BLaER1 treated with 17β-estradiol and CSF1 and Interleukin-3, amounts not matched to agents 10 nM and 100 nM (cell line): ENCODE results near the gene RPS14.
A peak's percentile ranks its signal among the peaks of the same experiment; 100 is the strongest.

ENCODE experiments used
- H3K27ac ChIP-seq, 11 experiments: shearing (Covaris generic); formaldehyde crosslinking; 2 replicates each; pipeline ENCODE4 v1.8.1; 2022
- H3K27me3 ChIP-seq, 11 experiments: shearing (Covaris generic); formaldehyde crosslinking; 2 replicates each; pipeline ENCODE4 v1.8.1; 2022
- H3K36me3 ChIP-seq, 11 experiments: shearing (Covaris generic); formaldehyde crosslinking; 2 replicates each; pipeline ENCODE4 v1.8.1; 2022
- H3K4me1 ChIP-seq, 10 experiments: shearing (Covaris generic); formaldehyde crosslinking; 2 replicates each; pipeline ENCODE4 v1.8.1; 2022
- H3K4me2 ChIP-seq, 11 experiments: shearing (Covaris generic); formaldehyde crosslinking; 2 replicates each; pipeline ENCODE4 v1.8.1; 2022
- H3K4me3 ChIP-seq, 10 experiments: shearing (Covaris generic); formaldehyde crosslinking; 2 replicates each; pipeline ENCODE4 v1.8.1; 2022
- H3K9ac ChIP-seq, 11 experiments: shearing (Covaris generic); formaldehyde crosslinking; 2 replicates each; pipeline ENCODE4 v1.8.1; 2022
- H3K9me3 ChIP-seq, 11 experiments: shearing (Covaris generic); formaldehyde crosslinking; replicated peaks in 1 of 11; 2 replicates each; pipeline ENCODE4 v1.8.1; 2022
- H4K20me1 ChIP-seq, 11 experiments: shearing (Covaris generic); formaldehyde crosslinking; 2 replicates each; pipeline ENCODE4 v1.8.1; 2022
- Cebpa-rat ChIP-seq, 11 experiments: shearing (Covaris generic); IDR thresholded peaks; 2 replicates each; pipeline ENCODE4 v1.8.1; 2022

The RPS14 gene

GRCh38 chr5:150404941-150405816, 44.4 kb downstream of the RPS14 start:
- Histone ChIP-seq H4K20me1 (peaks cover 82 to 100% (median 97%) of the 10 kb centered on the region in 11 experiments; a peak in 21 of 22 replicates), H3K4me2 (peak overlapping the region in 1 of 11 experiments; percentile 10; a peak in 1 of 22 replicates), H3K4me1 (peaks cover 31 to 85% (median 65%) of the 10 kb centered on the region in 10 experiments), H3K9me3 (no peaks in the 10 kb centered on the region), H3K4me3 (no peak overlapping the region), H3K27me3 (no peaks in the 10 kb centered on the region), H3K27ac (peak overlapping the region in 4 of 11 experiments; percentile 7 to 29 (median 12); a peak in 5 of 22 replicates), H3K36me3 (peaks cover 87 to 95% (median 94%) of the 10 kb centered on the region in 11 experiments), H3K9ac (no peak overlapping the region; a peak in 2 of 22 replicates)
- TF ChIP-seq Cebpa-rat (IDR thresholded peaks at IDR 0.05), result no peak

GRCh38 chr5:150404535-150404934, 45.0 kb downstream of the RPS14 start:
- Histone ChIP-seq H4K20me1 (peaks cover 85 to 100% (median 100%) of the 10 kb centered on the region in 11 experiments; a peak in 21 of 22 replicates), H3K4me2 (no peak overlapping the region), H3K9me3 (no peaks in the 10 kb centered on the region), H3K4me3 (no peak overlapping the region), H3K9ac (no peak overlapping the region; a peak in 1 of 22 replicates), H3K36me3 (peaks cover 94 to 100% (median 100%) of the 10 kb centered on the region in 11 experiments), H3K27ac (peak overlapping the region in 3 of 11 experiments; percentile 16 to 44 (median 19); a peak in 4 of 22 replicates), H3K4me1 (peaks cover 28 to 85% (median 67%) of the 10 kb centered on the region in 10 experiments), H3K27me3 (no peaks in the 10 kb centered on the region)
- TF ChIP-seq Cebpa-rat (IDR thresholded peaks at IDR 0.05), result no peak

DNA sequence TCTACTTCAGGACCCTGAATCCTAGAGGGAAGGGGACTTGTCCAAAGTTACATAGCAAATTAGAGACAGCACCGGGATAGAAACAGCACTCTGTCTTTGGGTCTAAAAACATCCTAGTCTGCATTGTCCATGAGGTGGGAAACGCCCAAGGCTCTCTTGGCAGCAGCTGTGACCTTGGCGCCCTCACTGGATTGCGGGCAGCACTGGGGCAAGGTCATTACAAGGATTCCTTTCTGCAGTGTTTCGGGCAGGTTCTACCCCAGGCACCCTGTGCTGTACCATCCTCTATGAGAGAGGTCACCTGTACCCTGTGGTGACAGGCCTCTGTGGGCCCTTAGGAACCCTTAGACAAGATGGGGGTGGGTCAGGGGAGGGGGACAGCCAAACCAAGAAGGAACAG, 45.4 kb downstream of the RPS14 start:
- TF ChIP-seq Cebpa-rat (IDR thresholded peaks at IDR 0.05), result no peak
- H3K9ac ChIP-seq, result peak overlapping the region in 1 of 11 experiments; percentile 9; a peak in 2 of 22 replicates
- peaks cover 98 to 100% (median 100%) of the 10 kb centered on the region in 11 experiments for H3K36me3 ChIP-seq

GRCh38 chr5:150402901-150403342, 46.6 kb downstream of the RPS14 start:
- no peak for TF ChIP-seq Cebpa-rat (IDR thresholded peaks at IDR 0.05)
- Histone ChIP-seq H3K27ac (peak overlapping the region in 5 of 11 experiments; percentile 6 to 33 (median 7); a peak in 3 of 22 replicates), H3K9me3 (no peaks in the 10 kb centered on the region), H3K4me1 (peaks cover 15 to 69% (median 54%) of the 10 kb centered on the region in 10 experiments), H3K4me2 (0 out of 22 replicates have a peak overlapping the region, but pooled peaks of 1 of the 11 experiments have one; percentile 3), H3K27me3 (no peaks in the 10 kb centered on the region), H3K36me3 (peaks cover 98 to 100% (median 100%) of the 10 kb centered on the region in 11 experiments), H4K20me1 (peaks cover 79 to 100% (median 100%) of the 10 kb centered on the region in 11 experiments; a peak in 21 of 22 replicates), H3K4me3 (no peak overlapping the region), H3K9ac (peak overlapping the region in 3 of 11 experiments; percentile 11 to 54 (median 30); a peak in 4 of 22 replicates)

More for the DNA sequence above, 45.4 kb downstream of the RPS14 start:
- Histone ChIP-seq H3K4me3 (no peak overlapping the region), H3K4me2 (no peak overlapping the region), H3K9me3 (no peaks in the 10 kb centered on the region), H3K27me3 (no peaks in the 10 kb centered on the region), H3K27ac (peak overlapping the region in 5 of 11 experiments; percentile 0 to 44 (median 19); a peak in 2 of 22 replicates), H4K20me1 (peaks cover 85 to 100% (median 100%) of the 10 kb centered on the region in 11 experiments; a peak in 21 of 22 replicates), H3K4me1 (peaks cover 24 to 81% (median 64%) of the 10 kb centered on the region in 10 experiments)

- H3K36me3 ChIP-seq, result peaks cover 98 to 100% (median 100%) of the 10 kb centered on the region in 11 experiments
- no peak for TF ChIP-seq Cebpa-rat (IDR thresholded peaks at IDR 0.05)
- peak overlapping the region in 5 of 11 experiments; percentile 2 to 54 (median 32); a peak in 7 of 22 replicates for H3K9ac ChIP-seq
- peak overlapping the region in 7 of 11 experiments; percentile 6 to 57 (median 10); a peak in 7 of 22 replicates for H3K27ac ChIP-seq
- H3K27me3 ChIP-seq, result no peaks in the 10 kb centered on the region
- H3K9me3 ChIP-seq, result no peaks in the 10 kb centered on the region
- H3K4me3 ChIP-seq, result no peak overlapping the region
- H4K20me1 ChIP-seq, result peaks cover 73 to 100% (median 100%) of the 10 kb centered on the region in 11 experiments; a peak in 21 of 22 replicates
- peak overlapping the region in 2 of 11 experiments; percentile 6 to 16; a peak in 3 of 22 replicates for H3K4me2 ChIP-seq
- peaks cover 15 to 63% (median 48%) of the 10 kb centered on the region in 10 experiments; a peak in 19 of 20 replicates for H3K4me1 ChIP-seq
Measured at GRCh38 chr5:150402229-150402773, 47.2 kb downstream of the RPS14 start.

DNA sequence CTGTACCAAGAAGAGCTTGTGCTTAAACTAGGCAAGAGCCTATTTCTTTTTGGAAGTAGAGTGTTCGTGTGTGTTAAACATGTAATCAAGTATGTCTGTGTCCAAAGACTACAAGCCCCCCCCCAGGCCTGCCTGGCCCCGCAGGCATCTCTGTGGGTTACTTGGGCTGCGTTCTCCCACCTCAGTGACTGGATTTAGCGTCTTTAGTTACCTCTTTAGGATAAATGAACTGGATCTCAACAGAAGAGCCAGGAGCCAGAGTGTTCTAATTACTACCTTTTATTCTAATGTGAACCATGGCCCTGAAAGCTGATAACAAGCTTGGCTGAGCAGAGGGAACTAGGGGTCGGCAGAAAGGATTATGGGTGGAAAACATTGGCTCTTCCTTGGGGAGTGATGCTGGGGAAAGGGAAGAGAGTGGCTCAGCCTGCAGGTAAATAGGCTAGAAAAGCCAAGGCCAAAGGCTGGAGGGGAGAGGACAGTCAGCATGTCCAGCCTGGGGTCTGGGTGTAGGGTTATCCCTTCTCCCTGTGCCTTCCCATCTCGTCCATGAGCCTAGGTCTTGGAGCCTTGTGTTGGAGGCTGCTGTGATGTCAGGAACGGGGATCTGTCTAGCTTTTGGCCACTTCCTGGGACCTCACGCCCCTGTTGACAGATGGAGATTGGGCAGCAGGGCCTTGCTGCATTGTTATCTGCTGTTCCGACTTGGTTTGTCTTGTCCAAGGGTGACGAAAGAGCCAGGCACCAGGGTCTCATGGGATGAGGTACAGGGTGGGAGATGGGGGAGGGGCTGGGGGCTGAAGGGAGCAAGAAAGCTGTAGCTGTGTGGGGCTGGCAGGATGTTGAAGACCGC, 47.9 kb downstream of the RPS14 start:
- H3K4me2 ChIP-seq, result peak overlapping the region in 2 of 11 experiments; percentile 6 to 16; a peak in 2 of 22 replicates
- no peak for TF ChIP-seq Cebpa-rat (IDR thresholded peaks at IDR 0.05)
- H3K4me1 ChIP-seq, result peaks cover 9 to 56% (median 41%) of the 10 kb centered on the region in 10 experiments; a peak in 18 of 20 replicates
- peaks cover 66 to 100% (median 97%) of the 10 kb centered on the region in 11 experiments; a peak in 21 of 22 replicates for H4K20me1 ChIP-seq
- H3K36me3 ChIP-seq, result peaks cover 98 to 100% (median 100%) of the 10 kb centered on the region in 11 experiments
- no peak overlapping the region for H3K4me3 ChIP-seq
- H3K9me3 ChIP-seq, result no peaks in the 10 kb centered on the region
- peak overlapping the region in 8 of 11 experiments; percentile 11 to 58 (median 42); a peak in 15 of 22 replicates for H3K27ac ChIP-seq
- H3K27me3 ChIP-seq, result no peaks in the 10 kb centered on the region
- H3K9ac ChIP-seq, result peak overlapping the region in 6 of 11 experiments; percentile 9 to 54 (median 28); a peak in 8 of 22 replicates

DNA sequence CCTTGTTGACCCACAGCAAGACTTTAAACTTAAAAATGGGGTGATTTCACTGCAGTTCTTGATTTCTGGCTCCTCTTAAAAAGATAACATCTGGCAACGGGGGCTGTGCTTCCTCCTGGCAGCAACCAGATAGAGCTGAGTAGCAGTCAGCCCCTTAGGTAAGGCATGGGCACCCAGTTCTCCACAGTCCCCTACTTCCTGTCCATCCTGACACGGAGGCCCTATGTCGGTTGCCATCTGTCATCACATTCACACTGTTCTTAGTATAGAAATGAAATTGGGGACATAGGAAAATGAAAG, 48.5 kb downstream of the RPS14 start:
- Histone ChIP-seq H3K36me3 (peaks cover 98 to 100% (median 100%) of the 10 kb centered on the region in 11 experiments), H3K4me3 (no peak overlapping the region), H3K9ac (peak overlapping the region in 3 of 11 experiments; percentile 9 to 27 (median 21); a peak in 1 of 22 replicates), H3K27me3 (no peaks in the 10 kb centered on the region), H3K9me3 (no peaks in the 10 kb centered on the region), H4K20me1 (peaks cover 60 to 100% (median 96%) of the 10 kb centered on the region in 11 experiments; a peak in 21 of 22 replicates), H3K27ac (peak overlapping the region in 8 of 11 experiments; percentile 11 to 58 (median 41); a peak in 12 of 22 replicates), H3K4me2 (no peak overlapping the region), H3K4me1 (peaks cover 9 to 50% (median 36%) of the 10 kb centered on the region in 10 experiments; a peak in 17 of 20 replicates)
- TF ChIP-seq Cebpa-rat (IDR thresholded peaks at IDR 0.05), result no peak
